Spleen (tissue), 11 donors: ENCODE measurements around the gene CDS2. TPM values are rescaled to one million over a fixed set of nuclear protein-coding genes. Genes with fewer than 3 reads are reported as not detected.
A peak's percentile ranks its signal among the peaks of the same experiment; 100 is the strongest.

Source experiments
- DNase-seq: peaks from one replicate; pipeline ENCODE4 v3.0.0-alpha.2; 2020
- H3K27ac ChIP-seq, 8 donors: fragments of 200-600 bp; sonication (generic) in 7 of 8; 1 replicate in 4 of 8; 2 replicates in 4 of 8; pipeline versions ENCODE4 v1.5.0 to v1.8.0; 2016 to 2021; ENCODE audit warnings: inconsistent platforms in 4 of 8, mild to moderate bottlenecking in 4 of 8, moderate library complexity in 1 of 8
- H3K27me3 ChIP-seq, 7 donors: fragments of 200-600 bp; sonication (generic) in 6 of 7; replicated peaks in 1 of 7; 1 replicate in 4 of 7; 2 replicates in 3 of 7; pipeline versions ENCODE4 v1.5.0 to v1.8.0; 2016 to 2021; ENCODE audit warnings: inconsistent platforms in 3 of 7, mild to moderate bottlenecking in 1 of 7
- H3K36me3 ChIP-seq, 6 donors: fragments of 200-600 bp; sonication (generic) in 5 of 6; 1 replicate in 4 of 6; 2 replicates in 2 of 6; pipeline versions ENCODE4 v1.5.0 to v1.8.0; 2016 to 2021; ENCODE audit warnings: inconsistent platforms in 2 of 6
- H3K4me1 ChIP-seq, 6 donors: fragments of 200-600 bp; sonication (generic) in 5 of 6; 1 replicate in 3 of 6; 2 replicates in 3 of 6; pipeline versions ENCODE4 v1.5.0 to v1.8.0; 2016 to 2021; ENCODE audit warnings: inconsistent platforms in 3 of 6
- H3K4me3 ChIP-seq, 8 donors: fragments of 200-600 bp; sonication (generic) in 7 of 8; 1 replicate in 4 of 8; 2 replicates in 4 of 8; pipeline versions ENCODE4 v1.5.0 to v1.8.0; 2016 to 2021; ENCODE audit warnings: inconsistent platforms in 4 of 8, mild to moderate bottlenecking in 4 of 8, moderate library complexity in 2 of 8
- H3K9me3 ChIP-seq, 8 donors: fragments of 200-600 bp; sonication (generic) in 7 of 8; 1 replicate in 4 of 8; 2 replicates in 4 of 8; pipeline versions ENCODE4 v1.5.0 to v1.8.0; 2016 to 2021; ENCODE audit warnings: inconsistent platforms in 4 of 8
- POLR2A ChIP-seq, 3 donors: fragments of 450-650 bp; IDR thresholded peaks; one replicate each; pipeline ENCODE4 v1.5.1; 2017; ENCODE audit warnings: antibody characterized with exemption in 3 of 3, mild to moderate bottlenecking in 1 of 3
- POLR2AphosphoS5 ChIP-seq, 3 donors: sonication (generic); formaldehyde crosslinking; IDR thresholded peaks; one replicate each; pipeline ENCODE4 v1.5.1; 2017; ENCODE audit warnings: antibody characterized with exemption in 3 of 3
- WGBS, 5 donors: extraction: QIAGEN DNeasy Blood & Tissue Kit in 3 of 5; methylation state at CpG; one replicate each; pipeline versions ENCODE4 v1.1.5 to v1.1.7; 2013 to 2018; 5-methylcytosine and 5-hydroxymethylcytosine counted together
- intact Hi-C: fragments of 100-400 bp; cut with DNase I; formaldehyde crosslinking; loops from one replicate; pipeline ENCODE4 v1.15.0; 2023; ENCODE audit warnings: low total_unique reads
- polyA plus RNA-seq, 3 donors: library from polyadenylated mRNA; stranded (reverse); fragments of 200-250 nt; gene quantifications; one replicate each; pipeline ENCODE4 v1.2.1, GENCODE V29; 2013
- total RNA-seq, 7 donors: library from RNA; depleted of rRNA in 3 of 7; stranded (reverse); fragments of >200 nt in 3 of 7; fragmentation: NEBNext Ultra II Directional in 4 of 7; extraction: Animal tissue kit (Norgen Biotek cat#: 25700) in 4 of 7; gene quantifications; one replicate each; pipeline versions ENCODE4 v1.1.0 to v1.2.1, GENCODE V29; 2016 to 2021
- TF ChIP-seq, protein P1 (sequence below), 11 experiments: fragments of 200-600 bp in 7 of 11; fragments of 450-650 bp in 4 of 11; sonication (generic) in 4 of 11; IDR thresholded peaks in 8 of 11; conservative IDR thresholded peaks in 3 of 11; 1 replicate in 7 of 11; 2 replicates in 4 of 11; pipeline versions ENCODE4 v1.4.0 to v1.8.0; 2016 to 2021; ENCODE audit warnings: antibody characterized with exemption in 11 of 11, inconsistent platforms in 4 of 11, mild to moderate bottlenecking in 1 of 11
- donor health status: healthy with polysubstance abuse.
- donor health status: DM: no; HTN: no; CAD: no; lungs with moderate emphysema.
- donor health status: DM: no; HTN: no; CAD: no.
- donor health status: Bipolar disorder and iron deficiency.
- donor health status: healthy.
- donor health status: DM: no; HTN: no; CAD: no.
- donor health status: DM: yes; HTN: yes; CAD: no.

The CDS2 gene
- total and polyA plus RNA-seq, 10 donors = 6.9 to 61.8 (median 41.9) TPM

GRCh38 chr20:5215672-5216304 is 89.0 kb downstream of the CDS2 start:
- H3K4me3 ChIP-seq = no peak overlapping the region
- TF ChIP-seq POLR2AphosphoS5 (IDR thresholded peaks at IDR 0.05) (no peak), POLR2A (IDR thresholded peaks at IDR 0.05) (no peak)
- TF ChIP-seq, protein P1, sequence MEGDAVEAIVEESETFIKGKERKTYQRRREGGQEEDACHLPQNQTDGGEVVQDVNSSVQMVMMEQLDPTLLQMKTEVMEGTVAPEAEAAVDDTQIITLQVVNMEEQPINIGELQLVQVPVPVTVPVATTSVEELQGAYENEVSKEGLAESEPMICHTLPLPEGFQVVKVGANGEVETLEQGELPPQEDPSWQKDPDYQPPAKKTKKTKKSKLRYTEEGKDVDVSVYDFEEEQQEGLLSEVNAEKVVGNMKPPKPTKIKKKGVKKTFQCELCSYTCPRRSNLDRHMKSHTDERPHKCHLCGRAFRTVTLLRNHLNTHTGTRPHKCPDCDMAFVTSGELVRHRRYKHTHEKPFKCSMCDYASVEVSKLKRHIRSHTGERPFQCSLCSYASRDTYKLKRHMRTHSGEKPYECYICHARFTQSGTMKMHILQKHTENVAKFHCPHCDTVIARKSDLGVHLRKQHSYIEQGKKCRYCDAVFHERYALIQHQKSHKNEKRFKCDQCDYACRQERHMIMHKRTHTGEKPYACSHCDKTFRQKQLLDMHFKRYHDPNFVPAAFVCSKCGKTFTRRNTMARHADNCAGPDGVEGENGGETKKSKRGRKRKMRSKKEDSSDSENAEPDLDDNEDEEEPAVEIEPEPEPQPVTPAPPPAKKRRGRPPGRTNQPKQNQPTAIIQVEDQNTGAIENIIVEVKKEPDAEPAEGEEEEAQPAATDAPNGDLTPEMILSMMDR (IDR thresholded peaks at IDR 0.05 in 8 of 11, conservative IDR thresholded peaks at IDR 0.05 in 3 of 11) = no peak
- WGBS, 5 donors = 51 to 76% (median 58%) methylated on average over 4 of the region's 4 CpGs
- no peaks in the 10 kb centered on the region for H3K27me3 ChIP-seq
- peak overlapping the region in 4 of 8 donors; percentile 17 to 61 (median 45) for H3K27ac ChIP-seq
- intact Hi-C loops = no loop called here
- DNase-seq = no peak
- H3K9me3 ChIP-seq = no peaks in the 10 kb centered on the region
- H3K36me3 ChIP-seq = peaks cover 0 to 10% (median 3%) of the 10 kb centered on the region in 6 donors
- peaks cover 0 to 22% (median 7%) of the 10 kb centered on the region in 6 donors for H3K4me1 ChIP-seq

DNA sequence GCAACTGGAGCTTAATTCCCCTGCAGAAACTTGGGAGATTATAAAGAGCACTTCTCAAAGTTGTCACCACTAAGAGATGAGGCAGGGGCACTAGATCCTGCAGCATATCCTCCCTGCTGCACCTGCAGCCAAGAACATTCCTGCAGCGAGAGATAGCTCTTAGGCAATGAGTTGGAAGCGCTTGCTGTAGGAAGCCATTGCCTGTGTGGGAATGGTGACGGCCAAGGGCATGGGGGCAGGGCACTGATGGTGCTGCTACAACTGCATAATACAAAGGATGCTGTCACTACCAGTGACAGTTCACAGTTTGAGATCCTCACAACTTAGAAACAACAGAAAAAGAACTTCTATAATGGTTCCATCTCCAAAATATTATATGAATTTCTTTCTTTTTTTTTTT is 89.9 kb downstream of the CDS2 start:
- Histone ChIP-seq H3K27ac (no peak overlapping the region), H3K9me3 (no peaks in the 10 kb centered on the region), H3K4me3 (no peak overlapping the region), H3K4me1 (peaks cover 0 to 22% (median 7%) of the 10 kb centered on the region in 6 donors), H3K36me3 (peaks cover 0 to 10% (median 3%) of the 10 kb centered on the region in 6 donors), H3K27me3 (no peaks in the 10 kb centered on the region)
- TF ChIP-seq POLR2A (IDR thresholded peaks at IDR 0.05) = no peak
- TF ChIP-seq, protein P1 (IDR thresholded peaks at IDR 0.05 in 8 of 11, conservative IDR thresholded peaks at IDR 0.05 in 3 of 11) = no peak
- no peak for TF ChIP-seq POLR2AphosphoS5 (IDR thresholded peaks at IDR 0.05)
- WGBS, 5 donors = 78 to 90% (median 83%) methylated on average over 3 of the region's 3 CpGs
- intact Hi-C loops = no loop called here
- no peak for DNase-seq

- H3K36me3 ChIP-seq = peaks cover 0 to 2% (median 0%) of the 10 kb centered on the region in 6 donors
Observed at GRCh38 chr20:5217616-5218015, 90.8 kb downstream of the CDS2 start.

More at GRCh38 chr20:5217616-5218015, 90.8 kb downstream of the CDS2 start:
- DNase-seq = no peak
- Histone ChIP-seq H3K4me3 (no peak overlapping the region), H3K4me1 (peaks cover 0 to 22% (median 7%) of the 10 kb centered on the region in 6 donors), H3K27me3 (no peaks in the 10 kb centered on the region), H3K9me3 (no peaks in the 10 kb centered on the region), H3K27ac (no peak overlapping the region)
- 90 to 98% (median 95%) methylated on average over 4 of the region's 4 CpGs for WGBS, 5 donors
- no peak for TF ChIP-seq POLR2A (IDR thresholded peaks at IDR 0.05)
- no peak for TF ChIP-seq POLR2AphosphoS5 (IDR thresholded peaks at IDR 0.05)
- TF ChIP-seq, protein P1 (IDR thresholded peaks at IDR 0.05 in 8 of 11, conservative IDR thresholded peaks at IDR 0.05 in 3 of 11) = no peak
- intact Hi-C loops = no loop called here
